K562 (cell line): ENCODE results near the gene MTF1. TPM values are rescaled to one million over a fixed set of nuclear protein-coding genes. Genes with fewer than 3 reads are reported as not detected.

Source experiments
- ATAC-seq: fragments of 200-7000 bp; cut with Tn5 transposase; 3 replicates; pipeline ENCODE4 v1.9.1; 2020; ENCODE audit warnings: moderate library complexity
- BruUV-seq: library from RNA; stranded (reverse); fragments of 400-500 nt; replicated peaks from 2 replicates; lab custom pipeline; 2021; lab: Mats Ljungman, UMichigan
- CTCF ChIA-PET: fragments of 300-600 bp; formaldehyde crosslinking; extraction: SDS; loops from one replicate; lab custom pipeline; 2021; ENCODE audit warnings: low intra/inter-chr PET ratio; lab: Yijun Ruan, JAX
- POLR2A ChIA-PET: fragments of 300-600, 350-650 bp; sonication (Branson Sonifier 250); formaldehyde crosslinking; extraction: SDS; loops from one replicate; lab custom pipeline; 2021; ENCODE audit warnings: antibody characterized with exemption, inconsistent platforms; lab: Yijun Ruan, JAX
- DNase-seq, 4 experiments: peaks; one replicate each; pipeline versions ENCODE4 v3.0.0 to v3.0.0-alpha.2; 2011 to 2018; ENCODE audit warnings: low spot score in 3 of 4, mixed read lengths in 3 of 4; ENCODE audit errors: extremely low read depth in 1 of 4
- FAIRE-seq: peaks from 2 replicates; lab custom pipeline; 2011; peaks lifted over from hg19 to GRCh38; lab: Jason Lieb, UNC
- H2AFZ ChIP-seq: 2 replicates; pipeline ENCODE4 v1.6.0; 2011; ENCODE audit warnings: low read depth, low read length, control low read depth, inconsistent platforms
- H3K27ac ChIP-seq: fragments of 200-600 bp; 3 replicates; pipeline ENCODE4 v1.8.0; 2011; ENCODE audit warnings: low read depth, mild to moderate bottlenecking, control low read depth, inconsistent platforms, low read length, moderate library complexity, mixed read lengths; ENCODE audit errors: extremely low read depth
- H3K27me3 ChIP-seq, 2 experiments: fragments of 300-600 bp in 1 of 2; 2 replicates in 1 of 2; 3 replicates in 1 of 2; pipeline versions ENCODE4 v1.6.0 to v1.8.0; 2011; ENCODE audit warnings: inconsistent platforms in 2 of 2, low read length in 2 of 2, mild to moderate bottlenecking in 1 of 2, mixed read lengths in 1 of 2, moderate library complexity in 1 of 2; ENCODE audit not compliant: control insufficient read depth in 2 of 2, insufficient read depth in 2 of 2
- H3K36me3 ChIP-seq: fragments of 300-600 bp; 3 replicates; pipeline ENCODE4 v1.8.0; 2011; ENCODE audit warnings: mild to moderate bottlenecking, low read length, inconsistent platforms; ENCODE audit not compliant: control insufficient read depth, insufficient read depth
- H3K4me1 ChIP-seq, 2 experiments: fragments of 200-600 bp in 1 of 2; replicated peaks in 1 of 2; 2 replicates in 1 of 2; 3 replicates in 1 of 2; pipeline versions ENCODE4 v1.5.1 to v1.8.0; 2011; ENCODE audit warnings: inconsistent platforms in 2 of 2, low read length in 2 of 2, mild to moderate bottlenecking in 1 of 2, mixed read lengths in 1 of 2, moderate library complexity in 1 of 2; ENCODE audit not compliant: control insufficient read depth in 2 of 2, insufficient read depth in 2 of 2
- H3K4me2 ChIP-seq: 2 replicates; pipeline ENCODE4 v1.6.1; 2011; ENCODE audit warnings: low read length, control low read depth, inconsistent platforms, mixed read lengths; ENCODE audit not compliant: insufficient read depth
- H3K4me3 ChIP-seq: fragments of 200-600 bp; sonication (generic), shearing (Covaris generic); 2 replicates; pipeline ENCODE4 v1.5.1; 2016; ENCODE audit warnings: control low read depth, inconsistent platforms
- H3K79me2 ChIP-seq: fragments of 200-600 bp; 3 replicates; pipeline ENCODE4 v1.8.0; 2011; ENCODE audit warnings: low read length, inconsistent platforms; ENCODE audit not compliant: control insufficient read depth, insufficient read depth
- H3K9ac ChIP-seq, 2 experiments: 2 replicates each; pipeline versions ENCODE4 v1.6.0 to v1.6.1; 2011; ENCODE audit warnings: low read depth in 2 of 2, low read length in 2 of 2, control low read depth in 1 of 2, inconsistent platforms in 1 of 2, mild to moderate bottlenecking in 1 of 2, mixed read lengths in 1 of 2; ENCODE audit not compliant: insufficient read depth in 1 of 2
- H3K9me1 ChIP-seq: one replicate; pipeline ENCODE4 v1.6.0; 2011; ENCODE audit warnings: inconsistent platforms, mild to moderate bottlenecking, low read length, moderate library complexity; ENCODE audit not compliant: control insufficient read depth, insufficient read depth
- H3K9me3 ChIP-seq: replicated peaks from 2 replicates; pipeline ENCODE4 v1.5.1; 2011; ENCODE audit warnings: low read depth, low read length, inconsistent platforms; ENCODE audit not compliant: control insufficient read depth, insufficient read depth
- H4K20me1 ChIP-seq: replicated peaks from 2 replicates; pipeline ENCODE4 v1.6.1; 2011; ENCODE audit warnings: low read length, inconsistent platforms, mixed read lengths; ENCODE audit not compliant: control insufficient read depth, insufficient read depth
- ATF7 ChIP-seq: fragments of 450-650 bp; IDR thresholded peaks from 2 replicates; pipeline ENCODE4 v1.7.1; 2014; ENCODE audit warnings: mild to moderate bottlenecking, moderate library complexity
- FOXM1 ChIP-seq, 2 experiments: fragments of 450-650 bp in 1 of 2; sonication (generic) in 1 of 2; formaldehyde crosslinking in 1 of 2; IDR thresholded peaks; 2 replicates each; pipeline versions ENCODE4 v1.6.1 to v1.9.0; 2017 to 2022; ENCODE audit warnings: low read depth in 2 of 2, mild to moderate bottlenecking in 2 of 2, missing genetic modification reagents in 1 of 2, moderate library complexity in 1 of 2
- GMEB1 ChIP-seq: fragments of 250-450 bp; sonication (Bioruptor Pico); IDR thresholded peaks from 2 replicates; pipeline ENCODE4 v1.4.0; 2020; ENCODE audit warnings: mild to moderate bottlenecking
- MAX ChIP-seq: sonication (generic); formaldehyde crosslinking; IDR thresholded peaks from 2 replicates; pipeline ENCODE4 v1.9.0; 2022; ENCODE audit warnings: mild to moderate bottlenecking, missing genetic modification reagents
- PCBP1 ChIP-seq: fragments of 200-400 bp; formaldehyde crosslinking; IDR thresholded peaks from 2 replicates; pipeline ENCODE4 v1.6.1; 2018; ENCODE audit warnings: mild to moderate bottlenecking, low read depth, low read length; ENCODE audit not compliant: poor library complexity, severe bottlenecking
- SIX5 ChIP-seq, 2 experiments: IDR thresholded peaks; 2 replicates each; pipeline ENCODE4 v1.6.1; 2011; ENCODE audit warnings: low read length in 2 of 2, borderline replicate concordance in 1 of 2, low read depth in 1 of 2, mild to moderate bottlenecking in 1 of 2, moderate library complexity in 1 of 2; ENCODE audit not compliant: insufficient read depth in 1 of 2
- SP1 ChIP-seq: sonication (generic); formaldehyde crosslinking; IDR thresholded peaks from 2 replicates; pipeline ENCODE4 v1.8.1; 2022; ENCODE audit warnings: mild to moderate bottlenecking, missing genetic modification reagents
- SUPT5H ChIP-seq: fragments of 450-650 bp; IDR thresholded peaks from 2 replicates; pipeline ENCODE4 v1.6.1; 2016
- YBX1 ChIP-seq: fragments of 450-650 bp; IDR thresholded peaks from 2 replicates; pipeline ENCODE4 v1.7.1; 2016; ENCODE audit warnings: mild to moderate bottlenecking
- ZBTB17 ChIP-seq: fragments of 450-650 bp; formaldehyde crosslinking; IDR thresholded peaks from 2 replicates; pipeline ENCODE4 v1.4.0; 2020; ENCODE audit warnings: mild to moderate bottlenecking
- ZNF24 ChIP-seq: fragments of 450-650 bp; IDR thresholded peaks from 2 replicates; pipeline ENCODE4 v1.6.1; 2016
- ZNF384 ChIP-seq: IDR thresholded peaks from 2 replicates; pipeline ENCODE4 v1.6.1; 2012; ENCODE audit warnings: low read depth, low read length, improper control_type of control experiment
- WGBS: fragments of 100-300 bp; shearing (Covaris generic); methylation state at CpG from one replicate; pipeline ENCODE4 v1.1.6; 2016; ENCODE audit warnings: low coverage, mixed read lengths; ENCODE audit not compliant: insufficient coverage; ENCODE audit errors: missing lambda C conversion rate; 5-methylcytosine and 5-hydroxymethylcytosine counted together
- in situ Hi-C: fragments of 300-500 bp; cut with MboI; formaldehyde crosslinking; loops from 4 replicates; pipeline ENCODE4 v1.15.0; 2018; ENCODE audit warnings: inconsistent platforms, mixed read lengths
- intact Hi-C: fragments of 100-400 bp; cut with micrococcal nuclease; formaldehyde crosslinking; loops from 2 replicates; pipeline ENCODE4 v1.14.2; 2022
- polyA plus RNA-seq, 8 experiments: library from polyadenylated mRNA; depleted of rRNA in 4 of 8; stranded (reverse) in 5 of 8; unstranded in 3 of 8; fragments of >200 nt; fragmentation: Nextera tagmentation in 2 of 8; fragmentation: Illumina TruSeq in 1 of 8; extraction: Ambion mirVana in 2 of 8; extraction: Trizol in 1 of 8; gene quantifications; 2 replicates each; pipeline versions ENCODE4 v1.2.1 to v1.2.3, GENCODE V29; 2011 to 2014; ENCODE audit warnings: inconsistent platforms in 1 of 8, missing spikeins in 1 of 8
- total RNA-seq, 7 experiments: library from RNA; depleted of rRNA in 6 of 7; stranded (reverse); fragments of >200 nt in 6 of 7; fragmentation: Illumina TruSeq in 2 of 7; extraction: Trizol in 2 of 7; gene quantifications; 2 replicates each; pipeline versions ENCODE4 v1.2.1 to v1.2.3, GENCODE V29; 2011 to 2021; ENCODE audit warnings: low replicate concordance in 1 of 7
- TF ChIP-seq, protein P1 (sequence below): fragments of 450-650 bp; IDR thresholded peaks from 2 replicates; pipeline ENCODE4 v1.6.1; 2016; ENCODE audit warnings: antibody characterized with exemption
- TF ChIP-seq, protein P2 (sequence below): sonication (generic); formaldehyde crosslinking; IDR thresholded peaks from 2 replicates; pipeline ENCODE4 v1.8.0; 2022; ENCODE audit warnings: missing genetic modification reagents, mild to moderate bottlenecking, moderate library complexity, borderline replicate concordance
- TF ChIP-seq, protein P3 (sequence below), 2 experiments: fragments of 450-650 bp; IDR thresholded peaks; 2 replicates each; pipeline ENCODE4 v1.6.1; 2016

MTF1 gene
- total and polyA plus RNA-seq, 9 of the 15 experiments (the other 6 are each of a cell fraction or from before 2014, with no cell fraction given): 1.1 to 12.2 (median 4.3) TPM

- Histone ChIP-seq H3K9ac (peak within 1 kb of the TSS; percentile 87 to 98), H4K20me1 (peaks cover 13% of the 10 kb centered on the region), H3K27ac (peak within 1 kb of the TSS; percentile 78), H3K79me2 (peaks cover 52% of the 10 kb centered on the region), H3K9me3 (no peaks in the 10 kb centered on the region), H3K4me3 (peak within 1 kb of the TSS; percentile 93), H3K27me3 (no peaks in the 10 kb centered on the region), H3K4me1 (peaks cover 18 to 25% of the 10 kb centered on the region in 2 experiments; a peak in 4 of 5 replicates), H3K9me1 (peaks cover 3% of the 10 kb centered on the region), H3K4me2 (peak within 1 kb of the TSS; percentile 90), H3K36me3 (peaks cover 68% of the 10 kb centered on the region), H2AFZ (peak within 1 kb of the TSS; percentile 65)
- FAIRE-seq (peak; percentile 65), ATAC-seq (peak; percentile 94), DNase-seq (peak; percentile 96 to 98 (median 96))
- ChIA-PET POLR2A (interaction anchor here (0.5 to 2.3 kb wide), 19 partner anchors 9 to 345 kb away, joined by 3 to 18 read pairs (median 4); partner anchors contain the start of genes INPP5B and MTF1), CTCF (no interaction called here)
- 1% methylated on average over 71 of the region's 95 CpGs for WGBS
- intact Hi-C loops (loop anchor here (2.0 kb wide), 1 partner anchor 117 kb away; a partner anchor contains a TSS), in situ Hi-C loops (no loop called here)
- BruUV-seq: no TSS peak
- TF ChIP-seq ZNF24 (peak; percentile 37; the same call in 1 of the 2 replicates), SIX5 (IDR thresholded peaks at IDR 0.05; ENCODE audit: borderline replicate concordance in 1 of 2, insufficient read depth in 1 of 2, low read depth in 1 of 2, low read length in 2 of 2) (0 out of 4 replicates have a peak, but pooled peaks of 1 of the 2 experiments have one; percentile 19), SP1 (CRISPR knock-in tag) (peak; percentile 72; the same call in 1 of the 2 replicates), FOXM1 (IDR thresholded peaks at IDR 0.05; ENCODE audit: low read depth) (peak; percentile 75; the same call in 1 of the 2 replicates), FOXM1 (CRISPR knock-in tag; IDR thresholded peaks at IDR 0.05; ENCODE audit: low read depth) (no peak), GMEB1 (no peak), YBX1 (no peak), ZNF384 (no peak), SUPT5H (peak; percentile 63), PCBP1 (peak; percentile 33), ZBTB17 (CRISPR knock-in tag) (0 out of 2 replicates have a peak, but pooled peaks have one; percentile 37), ATF7 (peak; percentile 49; the same call in 1 of the 2 replicates), MAX (peak; percentile 66)
- TF ChIP-seq, protein P1, sequence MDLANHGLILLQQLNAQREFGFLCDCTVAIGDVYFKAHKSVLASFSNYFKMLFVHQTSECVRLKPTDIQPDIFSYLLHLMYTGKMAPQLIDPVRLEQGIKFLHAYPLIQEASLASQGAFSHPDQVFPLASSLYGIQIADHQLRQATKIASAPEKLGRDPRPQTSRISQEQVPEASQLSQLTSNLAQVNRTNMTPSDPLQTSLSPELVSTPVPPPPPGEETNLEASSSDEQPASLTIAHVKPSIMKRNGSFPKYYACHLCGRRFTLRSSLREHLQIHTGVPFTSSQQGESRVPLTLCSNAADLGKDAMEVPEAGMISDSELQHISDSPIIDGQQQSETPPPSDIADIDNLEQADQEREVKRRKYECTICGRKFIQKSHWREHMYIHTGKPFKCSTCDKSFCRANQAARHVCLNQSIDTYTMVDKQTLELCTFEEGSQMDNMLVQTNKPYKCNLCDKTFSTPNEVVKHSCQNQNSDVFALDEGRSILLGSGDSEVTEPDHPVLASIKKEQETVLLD: no peak
- TF ChIP-seq, protein P2, sequence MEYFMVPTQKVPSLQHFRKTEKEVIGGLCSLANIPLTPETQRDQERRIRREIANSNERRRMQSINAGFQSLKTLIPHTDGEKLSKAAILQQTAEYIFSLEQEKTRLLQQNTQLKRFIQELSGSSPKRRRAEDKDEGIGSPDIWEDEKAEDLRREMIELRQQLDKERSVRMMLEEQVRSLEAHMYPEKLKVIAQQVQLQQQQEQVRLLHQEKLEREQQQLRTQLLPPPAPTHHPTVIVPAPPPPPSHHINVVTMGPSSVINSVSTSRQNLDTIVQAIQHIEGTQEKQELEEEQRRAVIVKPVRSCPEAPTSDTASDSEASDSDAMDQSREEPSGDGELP (CRISPR knock-in tag): peak; percentile 13; the same call in 1 of the 2 replicates
- TF ChIP-seq, protein P3, sequence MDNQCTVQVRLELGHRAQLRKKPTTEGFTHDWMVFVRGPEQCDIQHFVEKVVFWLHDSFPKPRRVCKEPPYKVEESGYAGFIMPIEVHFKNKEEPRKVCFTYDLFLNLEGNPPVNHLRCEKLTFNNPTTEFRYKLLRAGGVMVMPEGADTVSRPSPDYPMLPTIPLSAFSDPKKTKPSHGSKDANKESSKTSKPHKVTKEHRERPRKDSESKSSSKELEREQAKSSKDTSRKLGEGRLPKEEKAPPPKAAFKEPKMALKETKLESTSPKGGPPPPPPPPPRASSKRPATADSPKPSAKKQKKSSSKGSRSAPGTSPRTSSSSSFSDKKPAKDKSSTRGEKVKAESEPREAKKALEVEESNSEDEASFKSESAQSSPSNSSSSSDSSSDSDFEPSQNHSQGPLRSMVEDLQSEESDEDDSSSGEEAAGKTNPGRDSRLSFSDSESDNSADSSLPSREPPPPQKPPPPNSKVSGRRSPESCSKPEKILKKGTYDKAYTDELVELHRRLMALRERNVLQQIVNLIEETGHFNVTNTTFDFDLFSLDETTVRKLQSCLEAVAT (IDR thresholded peaks at IDR 0.05): no peak
Observed at GRCh38 chr1:37807555-37808368, 51.6 kb downstream of the MTF1 start, which contains the start of the genes C1orf122 and YRDC. C1orf122 (plus strand) TSS chr1:37807790; CDS start chr1:37808405, 615 bp downstream. YRDC (minus strand) TSS chr1:37808208; CDS start chr1:37808180, 28 bp downstream.
